ENCODE results near the gene ZNF780A.

- TF ChIP-seq CTCF (IDR thresholded peaks at IDR 0.05) (no peak), POLR2A (IDR thresholded peaks at IDR 0.05) (no peak)
Observed at GRCh38 chr19:40119380-40119779, 28.6 kb upstream of the ZNF780A start.
